Esophagus squamous epithelium (tissue), 4 donors: ENCODE results near the gene RALY.

ENCODE experiments used
- POLR2A ChIP-seq, 4 donors: fragments of 450-650 bp; IDR thresholded peaks; one replicate each; pipeline ENCODE4 v1.6.1; 2017; ENCODE audit warnings: antibody characterized with exemption in 4 of 4, mild to moderate bottlenecking in 4 of 4, moderate library complexity in 3 of 4
- TF ChIP-seq, protein P1 (sequence below), 6 experiments: fragments of 450-650 bp in 4 of 6; fragments of 200-600 bp in 2 of 6; sonication (generic) in 2 of 6; IDR thresholded peaks; one replicate each; pipeline ENCODE4 v1.5.1; 2016 to 2019; ENCODE audit warnings: antibody characterized with exemption in 6 of 6, mild to moderate bottlenecking in 4 of 6, moderate library complexity in 4 of 6

DNA sequence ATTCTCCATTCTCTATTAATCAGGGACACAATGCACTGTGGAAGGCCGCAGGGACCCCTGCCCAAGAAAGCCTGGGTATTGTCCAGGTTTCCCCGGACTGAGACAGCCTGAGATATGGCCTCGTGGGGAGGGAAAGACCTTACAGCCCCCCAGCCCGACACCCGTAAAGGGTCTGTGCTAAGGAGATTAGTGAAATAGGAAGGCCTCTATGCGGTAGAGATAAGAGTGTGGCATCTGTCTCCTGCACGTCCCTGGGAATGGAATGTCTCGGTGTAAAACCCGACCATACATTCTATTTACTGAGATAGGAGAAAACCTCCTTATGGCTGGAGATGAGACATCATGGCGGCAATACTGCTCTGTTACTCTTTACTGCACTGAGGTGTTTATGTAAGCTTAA is 134.1 kb downstream of the RALY start:
- TF ChIP-seq POLR2A (IDR thresholded peaks at IDR 0.05): no peak
- TF ChIP-seq, protein P1, sequence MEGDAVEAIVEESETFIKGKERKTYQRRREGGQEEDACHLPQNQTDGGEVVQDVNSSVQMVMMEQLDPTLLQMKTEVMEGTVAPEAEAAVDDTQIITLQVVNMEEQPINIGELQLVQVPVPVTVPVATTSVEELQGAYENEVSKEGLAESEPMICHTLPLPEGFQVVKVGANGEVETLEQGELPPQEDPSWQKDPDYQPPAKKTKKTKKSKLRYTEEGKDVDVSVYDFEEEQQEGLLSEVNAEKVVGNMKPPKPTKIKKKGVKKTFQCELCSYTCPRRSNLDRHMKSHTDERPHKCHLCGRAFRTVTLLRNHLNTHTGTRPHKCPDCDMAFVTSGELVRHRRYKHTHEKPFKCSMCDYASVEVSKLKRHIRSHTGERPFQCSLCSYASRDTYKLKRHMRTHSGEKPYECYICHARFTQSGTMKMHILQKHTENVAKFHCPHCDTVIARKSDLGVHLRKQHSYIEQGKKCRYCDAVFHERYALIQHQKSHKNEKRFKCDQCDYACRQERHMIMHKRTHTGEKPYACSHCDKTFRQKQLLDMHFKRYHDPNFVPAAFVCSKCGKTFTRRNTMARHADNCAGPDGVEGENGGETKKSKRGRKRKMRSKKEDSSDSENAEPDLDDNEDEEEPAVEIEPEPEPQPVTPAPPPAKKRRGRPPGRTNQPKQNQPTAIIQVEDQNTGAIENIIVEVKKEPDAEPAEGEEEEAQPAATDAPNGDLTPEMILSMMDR (IDR thresholded peaks at IDR 0.05): no peak
